Fibroblast of pulmonary artery (primary cell): ENCODE results near the gene MYBPHL.

ENCODE experiments used
- DNase-seq: peaks from one replicate; pipeline ENCODE4 v3.0.0-alpha.2; 2010; ENCODE audit warnings: low read depth
- H3K4me3 ChIP-seq: replicated peaks from 2 replicates; pipeline ENCODE4 v1.5.1; 2011; ENCODE audit warnings: low read depth, mild to moderate bottlenecking, control low read depth, low read length, moderate library complexity
- CTCF ChIP-seq: IDR thresholded peaks from 2 replicates; pipeline ENCODE4 v1.5.1; 2011; ENCODE audit warnings: mild to moderate bottlenecking, control low read depth, low read length, inconsistent platforms; ENCODE audit errors: missing control alignments

The MYBPHL gene

GRCh38 chr1:109243860-109244552 is 62.8 kb downstream of the MYBPHL start:
- no peak for TF ChIP-seq CTCF
- no peak for DNase-seq
- no peak overlapping the region for H3K4me3 ChIP-seq

- no peak overlapping the region for H3K4me3 ChIP-seq
- no peak for DNase-seq
- TF ChIP-seq CTCF: no peak
Measured at GRCh38 chr1:109243221-109243620, 63.6 kb downstream of the MYBPHL start.

GRCh38 chr1:109242387-109242786 is 64.4 kb downstream of the MYBPHL start:
- H3K4me3 ChIP-seq: no peak overlapping the region
- peak; percentile 47 for DNase-seq
- no peak for TF ChIP-seq CTCF
